Measurements from ENCODE around the gene POLR2I.

The POLR2I gene

GRCh38 chr19:36149673-36150406, 35.2 kb upstream of the POLR2I start:
- Histone ChIP-seq H3K79me2 (ENCODE audit: low read length) (no peaks in the 10 kb centered on the region), H3K4me1 (ENCODE audit: low read length) (no peaks in the 10 kb centered on the region), H3K4me3 (ENCODE audit: low read length) (no peak overlapping the region), H3K4me2 (ENCODE audit: low read length) (no peak overlapping the region), H3K36me3 (replicated peaks; ENCODE audit: low read depth, low read length) (peaks cover 50% of the 10 kb centered on the region), H2AFZ (ENCODE audit: low read depth, low read length) (no peak overlapping the region), H3K9ac (ENCODE audit: low read length) (no peak overlapping the region), H4K20me1 (ENCODE audit: insufficient read depth, low read length) (no peaks in the 10 kb centered on the region; the same call in 1 of the 2 replicates), H3K27ac (ENCODE audit: low read length) (no peak overlapping the region), H3K9me3 (ENCODE audit: insufficient read depth, low read length) (no peaks in the 10 kb centered on the region), H3K27me3 (ENCODE audit: low read depth, low read length) (no peaks in the 10 kb centered on the region)
- TF ChIP-seq EZH2phosphoT487 (IDR thresholded peaks at IDR 0.05; ENCODE audit: low read depth) (no peak), CTCF (IDR thresholded peaks at IDR 0.05; ENCODE audit: low read depth, low read length) (no peak)

GRCh38 chr19:36144624-36145023, 29.9 kb upstream of the POLR2I start:
- H3K27me3 ChIP-seq (ENCODE audit: low read depth, low read length) = no peaks in the 10 kb centered on the region
- no peak overlapping the region for H3K4me2 ChIP-seq (ENCODE audit: low read length)
- H3K9me3 ChIP-seq (ENCODE audit: insufficient read depth, low read length) = no peaks in the 10 kb centered on the region
- peaks cover 48% of the 10 kb centered on the region for H3K36me3 ChIP-seq (replicated peaks; ENCODE audit: low read depth, low read length)
- peaks cover 19% of the 10 kb centered on the region for H3K79me2 ChIP-seq (ENCODE audit: low read length)
- peaks cover 10% of the 10 kb centered on the region for H4K20me1 ChIP-seq (ENCODE audit: insufficient read depth, low read length)
- H3K4me3 ChIP-seq (ENCODE audit: low read length) = no peak overlapping the region
- H2AFZ ChIP-seq (ENCODE audit: low read depth, low read length) = no peak overlapping the region
- H3K27ac ChIP-seq (ENCODE audit: low read length) = no peak overlapping the region
- H3K4me1 ChIP-seq (ENCODE audit: low read length) = peaks cover 6% of the 10 kb centered on the region
- TF ChIP-seq EZH2phosphoT487 (IDR thresholded peaks at IDR 0.05; ENCODE audit: low read depth) (no peak), CTCF (IDR thresholded peaks at IDR 0.05; ENCODE audit: low read depth, low read length) (no peak)
- no peak overlapping the region for H3K9ac ChIP-seq (ENCODE audit: low read length)

GRCh38 chr19:36142496-36142895, 27.8 kb upstream of the POLR2I start:
- no peaks in the 10 kb centered on the region for H3K9me3 ChIP-seq (ENCODE audit: insufficient read depth, low read length)
- TF ChIP-seq CTCF (IDR thresholded peaks at IDR 0.05; ENCODE audit: low read depth, low read length) (no peak), EZH2phosphoT487 (IDR thresholded peaks at IDR 0.05; ENCODE audit: low read depth) (no peak)
- H3K27me3 ChIP-seq (ENCODE audit: low read depth, low read length) = no peaks in the 10 kb centered on the region
- peaks cover 10% of the 10 kb centered on the region for H4K20me1 ChIP-seq (ENCODE audit: insufficient read depth, low read length)
- peaks cover 42% of the 10 kb centered on the region for H3K36me3 ChIP-seq (replicated peaks; ENCODE audit: low read depth, low read length)
- H3K27ac ChIP-seq (ENCODE audit: low read length) = no peak overlapping the region
- no peak overlapping the region for H3K9ac ChIP-seq (ENCODE audit: low read length)
- H3K4me1 ChIP-seq (ENCODE audit: low read length) = peaks cover 6% of the 10 kb centered on the region
- H3K79me2 ChIP-seq (ENCODE audit: low read length) = peaks cover 19% of the 10 kb centered on the region
- H2AFZ ChIP-seq (ENCODE audit: low read depth, low read length) = no peak overlapping the region
- no peak overlapping the region for H3K4me3 ChIP-seq (ENCODE audit: low read length)
- no peak overlapping the region for H3K4me2 ChIP-seq (ENCODE audit: low read length)

GRCh38 chr19:36142046-36142445, 27.4 kb upstream of the POLR2I start:
- H3K4me3 ChIP-seq (ENCODE audit: low read length) = no peak overlapping the region
- H3K4me1 ChIP-seq (ENCODE audit: low read length) = peaks cover 10% of the 10 kb centered on the region
- no peaks in the 10 kb centered on the region for H3K9me3 ChIP-seq (ENCODE audit: insufficient read depth, low read length)
- no peak overlapping the region for H3K9ac ChIP-seq (ENCODE audit: low read length)
- H4K20me1 ChIP-seq (ENCODE audit: insufficient read depth, low read length) = peaks cover 10% of the 10 kb centered on the region
- peaks cover 19% of the 10 kb centered on the region for H3K79me2 ChIP-seq (ENCODE audit: low read length)
- H3K27ac ChIP-seq (ENCODE audit: low read length) = no peak overlapping the region
- no peak overlapping the region for H3K4me2 ChIP-seq (ENCODE audit: low read length)
- H2AFZ ChIP-seq (ENCODE audit: low read depth, low read length) = no peak overlapping the region
- no peaks in the 10 kb centered on the region for H3K27me3 ChIP-seq (ENCODE audit: low read depth, low read length)
- TF ChIP-seq CTCF (IDR thresholded peaks at IDR 0.05; ENCODE audit: low read depth, low read length) = no peak
- TF ChIP-seq EZH2phosphoT487 (IDR thresholded peaks at IDR 0.05; ENCODE audit: low read depth) = no peak
- H3K36me3 ChIP-seq (replicated peaks; ENCODE audit: low read depth, low read length) = peaks cover 40% of the 10 kb centered on the region
